Loucy (cell line): ENCODE results near the gene GNAI3.

Source experiments
- CTCF ChIP-seq: fragments of 200-600 bp; sonication (generic); conservative IDR thresholded peaks from 2 replicates; pipeline ENCODE4 v1.5.1; 2014; ENCODE audit warnings: mild to moderate bottlenecking, antibody characterized with exemption, low read length
- EZH2phosphoT487 ChIP-seq: fragments of 200-600 bp; IDR thresholded peaks from 2 replicates; pipeline ENCODE4 v1.6.1; 2018; ENCODE audit warnings: antibody characterized with exemption, mild to moderate bottlenecking, moderate library complexity, borderline replicate concordance

GRCh38 chr1:109642626-109643025 is 94.2 kb downstream of the GNAI3 start:
- TF ChIP-seq CTCF (no peak), EZH2phosphoT487 (no peak)
